ENCODE results near the gene KRTAP5-11.
"Not testable (repeated sequence)": the region's sequence is repeated elsewhere in the genome, so short reads cannot be mapped to it uniquely, and the experiment has no call there.

GRCh38 chr11:71567633-71568032 is 15.0 kb downstream of the KRTAP5-11 start:
- TF ChIP-seq CTCF (IDR thresholded peaks at IDR 0.05 in 2 of 3, conservative IDR thresholded peaks at IDR 0.05 in 1 of 3; ENCODE audit: borderline replicate concordance in 1 of 3, insufficient read depth in 1 of 3, low read depth in 2 of 3, low read length in 2 of 3); ZBTB33 (IDR thresholded peaks at IDR 0.05; ENCODE audit: extremely low read depth, insufficient replicate concordance, low read length); POLR2A (IDR thresholded peaks at IDR 0.05; ENCODE audit: borderline replicate concordance, extremely low read depth, insufficient read depth, insufficient read length); POLR2AphosphoS5 (IDR thresholded peaks at IDR 0.05; ENCODE audit: low read depth, low read length): not testable (repeated sequence)

All from HCT116 (cell line).